ENCODE data around the gene CADPS2.

Gene CADPS2

GRCh38 chr7:122829962-122830361 lies 56.3 kb downstream of the CADPS2 start:
- TF ChIP-seq TAF1 (IDR thresholded peaks at IDR 0.05; ENCODE audit: borderline replicate concordance, insufficient read depth, low read length) (no peak), FOXP2 (optimal IDR thresholded peaks at IDR 0.05; ENCODE audit: borderline replicate concordance, extremely low read depth, extremely low read length, insufficient read depth) (no peak), REST (IDR thresholded peaks at IDR 0.05; ENCODE audit: insufficient read depth in 1 of 2, low read depth in 2 of 2, low read length in 2 of 2) (no peak), SIN3A (IDR thresholded peaks at IDR 0.05; ENCODE audit: borderline replicate concordance, insufficient read depth, low read length) (no peak), POLR2AphosphoS5 (IDR thresholded peaks at IDR 0.05; ENCODE audit: low read depth, low read length) (no peak)

- TF ChIP-seq SIN3A (IDR thresholded peaks at IDR 0.05; ENCODE audit: borderline replicate concordance, insufficient read depth, low read length) (no peak), FOXP2 (optimal IDR thresholded peaks at IDR 0.05; ENCODE audit: borderline replicate concordance, extremely low read depth, extremely low read length, insufficient read depth) (no peak), POLR2AphosphoS5 (IDR thresholded peaks at IDR 0.05; ENCODE audit: low read depth, low read length) (no peak), TAF1 (IDR thresholded peaks at IDR 0.05; ENCODE audit: borderline replicate concordance, insufficient read depth, low read length) (no peak)
Measured at GRCh38 chr7:122827763-122828162, 58.5 kb downstream of the CADPS2 start.

GRCh38 chr7:122813845-122814244 lies 72.4 kb downstream of the CADPS2 start:
- TF ChIP-seq SIN3A (IDR thresholded peaks at IDR 0.05; ENCODE audit: borderline replicate concordance, insufficient read depth, low read length) = no peak
- no peak for TF ChIP-seq FOXP2 (optimal IDR thresholded peaks at IDR 0.05; ENCODE audit: borderline replicate concordance, extremely low read depth, extremely low read length, insufficient read depth)
- no peak for TF ChIP-seq POLR2AphosphoS5 (IDR thresholded peaks at IDR 0.05; ENCODE audit: low read depth, low read length)
- TF ChIP-seq TAF1 (IDR thresholded peaks at IDR 0.05; ENCODE audit: borderline replicate concordance, insufficient read depth, low read length) = no peak
- no peak for TF ChIP-seq REST (IDR thresholded peaks at IDR 0.05; ENCODE audit: insufficient read depth in 1 of 2, low read depth in 2 of 2, low read length in 2 of 2)

GRCh38 chr7:122803851-122804250 lies 82.4 kb downstream of the CADPS2 start:
- TF ChIP-seq POLR2AphosphoS5 (IDR thresholded peaks at IDR 0.05; ENCODE audit: low read depth, low read length) = no peak
- TF ChIP-seq FOXP2 (optimal IDR thresholded peaks at IDR 0.05; ENCODE audit: borderline replicate concordance, extremely low read depth, extremely low read length, insufficient read depth) = no peak
- no peak for TF ChIP-seq SIN3A (IDR thresholded peaks at IDR 0.05; ENCODE audit: borderline replicate concordance, insufficient read depth, low read length)
- no peak for TF ChIP-seq TAF1 (IDR thresholded peaks at IDR 0.05; ENCODE audit: borderline replicate concordance, insufficient read depth, low read length)
- TF ChIP-seq REST (IDR thresholded peaks at IDR 0.05; ENCODE audit: insufficient read depth in 1 of 2, low read depth in 2 of 2, low read length in 2 of 2) = no peak

GRCh38 chr7:122803323-122803722 lies 82.9 kb downstream of the CADPS2 start:
- TF ChIP-seq TAF1 (IDR thresholded peaks at IDR 0.05; ENCODE audit: borderline replicate concordance, insufficient read depth, low read length) (no peak), REST (IDR thresholded peaks at IDR 0.05; ENCODE audit: insufficient read depth in 1 of 2, low read depth in 2 of 2, low read length in 2 of 2) (no peak), POLR2AphosphoS5 (IDR thresholded peaks at IDR 0.05; ENCODE audit: low read depth, low read length) (no peak), SIN3A (IDR thresholded peaks at IDR 0.05; ENCODE audit: borderline replicate concordance, insufficient read depth, low read length) (no peak), FOXP2 (optimal IDR thresholded peaks at IDR 0.05; ENCODE audit: borderline replicate concordance, extremely low read depth, extremely low read length, insufficient read depth) (no peak)

Data from PFSK-1 (cell line).